Measurements from ENCODE around the gene CDR2L. TPM values are rescaled to one million over a fixed set of nuclear protein-coding genes. Genes with fewer than 3 reads are reported as not detected.
"Not testable (repeated sequence)": the region's sequence is repeated elsewhere in the genome, so short reads cannot be mapped to it uniquely, and the experiment has no call there.

Gene CDR2L
- total RNA-seq, 1 experiment from 2014 or later: 3.8 TPM

DNA sequence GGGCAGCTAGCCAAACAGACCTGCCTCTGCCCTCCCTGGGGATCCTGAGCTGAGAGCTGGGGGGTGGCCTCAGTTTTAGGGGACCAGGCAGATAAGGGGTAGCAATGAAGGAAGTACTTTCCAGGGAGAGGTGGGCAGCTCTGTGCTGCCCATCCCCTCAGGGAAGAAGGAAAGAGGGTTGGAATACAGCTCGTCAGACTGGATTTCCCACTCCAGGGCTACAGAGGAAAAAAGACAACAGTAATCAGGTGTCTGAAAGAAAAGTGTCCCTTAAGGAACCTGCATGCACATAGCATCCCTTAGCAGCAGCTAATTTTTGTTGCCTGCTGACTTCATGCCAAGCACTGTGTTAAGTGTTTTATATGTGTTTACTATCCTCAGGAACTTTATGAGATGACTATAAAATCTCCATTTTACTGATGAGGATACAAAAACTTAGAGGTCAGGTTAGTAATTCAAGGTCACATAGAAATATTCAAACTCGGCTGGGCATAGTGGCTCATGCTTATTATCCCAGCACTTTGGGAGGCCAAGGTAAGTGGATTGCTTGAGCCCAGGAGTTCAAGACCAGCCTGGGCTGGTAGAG lies 21.8 kb downstream of the CDR2L start:
- no peak for DNase-seq (ENCODE audit: low read depth)

DNA sequence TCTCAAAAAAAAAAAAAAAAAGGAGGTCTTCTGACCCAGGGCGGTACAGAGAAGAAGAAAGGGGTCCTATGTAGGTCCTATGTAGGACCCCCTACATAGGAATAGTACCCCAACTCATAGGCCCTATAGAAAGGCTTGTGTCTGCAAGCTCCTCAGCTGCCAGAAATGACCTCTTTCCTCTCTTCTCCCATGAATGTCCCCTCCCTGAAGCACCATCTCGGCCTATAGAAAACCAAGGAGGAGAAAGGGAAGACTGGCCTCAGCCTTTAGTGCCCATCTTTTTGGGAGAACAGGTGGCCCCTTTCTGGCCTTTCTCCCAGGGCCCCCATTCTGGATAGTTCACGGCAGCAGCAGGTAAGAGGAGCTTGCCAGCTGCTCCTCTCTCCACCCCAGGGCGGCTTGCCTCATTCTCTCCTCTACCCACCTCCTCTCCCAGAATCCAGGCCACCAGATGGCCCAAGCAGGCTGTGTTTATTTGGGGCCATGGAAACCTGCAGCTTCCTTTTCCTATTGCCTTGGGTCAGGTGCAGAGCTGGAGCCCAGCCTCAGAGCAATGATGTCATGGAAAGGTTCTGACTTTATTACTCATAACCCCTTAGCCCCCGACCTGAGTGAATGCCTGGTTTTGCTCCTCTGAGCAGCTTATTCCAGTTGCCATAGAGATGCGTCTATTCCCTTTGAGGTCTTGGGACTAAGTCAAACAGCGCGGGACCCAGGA lies 23.4 kb downstream of the CDR2L start:
- DNase-seq (ENCODE audit: low read depth): peak; percentile 50

- DNase-seq (ENCODE audit: low read depth): no peak
These were observed 24.1 kb downstream of the CDR2L start for GRCh38 chr17:75011401-75012095.

- no peak for DNase-seq (ENCODE audit: low read depth)
These were observed 24.6 kb downstream of the CDR2L start for GRCh38 chr17:75012096-75012345.

GRCh38 chr17:75012346-75013091 lies 25.1 kb downstream of the CDR2L start, which contains the start of gene MRPL58:
TSS of gene MRPL58 (plus strand) at chr17:75012670. CDS start at chr17:75012687, 17 bp downstream.
- peak; percentile 89 for DNase-seq (ENCODE audit: low read depth)

DNA sequence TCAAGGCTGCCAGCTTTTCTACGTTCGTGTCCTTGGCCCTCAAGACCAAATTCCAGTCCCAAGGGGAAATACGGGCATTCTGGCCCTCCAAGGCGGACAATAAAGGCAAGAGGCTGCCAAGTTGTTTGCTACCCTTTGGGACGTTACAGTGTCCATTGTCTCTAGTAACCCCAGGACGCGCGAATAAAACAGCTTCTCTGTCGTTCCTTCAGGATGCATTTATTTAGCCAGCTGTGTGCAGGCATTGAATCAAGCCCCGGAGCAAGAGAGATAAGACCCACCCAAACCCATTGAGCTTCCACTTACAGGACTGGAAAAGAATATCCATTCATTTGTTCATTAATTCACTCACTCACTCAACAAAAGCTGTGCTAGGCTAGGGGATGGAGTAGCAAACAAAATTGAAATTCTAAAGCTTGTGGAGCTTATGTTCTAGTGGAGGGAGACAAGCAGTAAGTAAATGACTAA lies 25.7 kb downstream of the CDR2L start:
- DNase-seq (ENCODE audit: low read depth): no peak

GRCh38 chr17:75019146-75019545 lies 31.7 kb downstream of the CDR2L start:
- DNase-seq (ENCODE audit: low read depth): no peak

DNA sequence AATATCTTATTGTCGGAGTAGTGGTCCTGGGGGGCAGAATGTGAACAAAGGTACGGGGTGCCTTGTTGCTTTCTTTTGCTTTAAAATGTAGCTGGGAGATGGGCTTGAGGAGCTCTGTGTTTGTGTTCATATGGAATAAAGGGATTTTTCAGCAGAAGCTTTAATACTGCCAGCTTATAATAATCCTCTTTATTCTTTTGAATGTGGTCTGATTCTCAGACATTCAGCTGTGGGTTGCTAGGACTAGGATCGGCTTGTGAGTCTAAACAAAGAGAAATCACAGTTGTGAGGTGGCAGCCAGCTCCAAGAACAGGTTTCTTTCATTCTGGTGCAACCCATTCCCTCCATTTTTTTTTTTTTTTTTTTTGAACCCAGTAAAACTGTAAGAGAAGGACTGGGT lies 32.3 kb downstream of the CDR2L start:
- DNase-seq (ENCODE audit: low read depth): no peak

GRCh38 chr17:75020331-75021110 lies 33.1 kb downstream of the CDR2L start:
- DNase-seq (ENCODE audit: low read depth): no peak

DNA sequence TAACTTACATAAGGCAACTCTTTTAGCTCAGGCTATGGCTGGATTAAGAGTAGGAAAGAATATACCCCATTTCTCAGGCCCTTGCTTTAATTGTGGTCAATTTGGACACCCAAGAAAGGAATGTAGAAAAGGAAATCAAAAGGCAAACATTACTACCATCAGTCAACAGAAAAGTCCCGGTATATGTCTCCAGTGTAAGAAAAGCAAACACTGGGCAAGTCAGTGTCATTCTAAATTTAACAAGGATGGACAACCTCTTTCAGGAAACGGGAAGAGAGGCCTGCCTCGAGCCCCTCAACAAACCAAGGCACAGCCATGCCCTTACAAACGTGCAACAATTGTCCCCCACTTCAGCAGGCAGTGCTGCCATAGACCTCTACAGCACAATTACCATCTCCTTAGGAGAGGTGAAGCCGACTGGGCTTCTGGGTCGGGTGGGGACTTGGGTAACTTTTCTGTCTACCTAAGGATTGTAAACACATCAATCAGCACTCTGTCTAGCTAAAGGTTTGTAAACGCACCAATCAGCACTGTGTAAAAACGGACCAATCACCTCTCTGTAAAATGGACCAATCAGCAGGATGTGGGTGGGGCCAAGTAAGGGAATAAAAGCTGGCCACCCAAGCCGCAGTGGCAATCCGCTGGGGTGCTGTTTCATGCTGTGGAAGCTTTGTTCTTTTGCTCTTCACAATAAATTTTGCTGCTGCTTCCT lies 37.4 kb downstream of the CDR2L start:
- no peak for DNase-seq (ENCODE audit: low read depth)

- DNase-seq (ENCODE audit: low read depth): not testable (repeated sequence)
These were observed 37.9 kb downstream of the CDR2L start for GRCh38 chr17:75025398-75025734.

DNA sequence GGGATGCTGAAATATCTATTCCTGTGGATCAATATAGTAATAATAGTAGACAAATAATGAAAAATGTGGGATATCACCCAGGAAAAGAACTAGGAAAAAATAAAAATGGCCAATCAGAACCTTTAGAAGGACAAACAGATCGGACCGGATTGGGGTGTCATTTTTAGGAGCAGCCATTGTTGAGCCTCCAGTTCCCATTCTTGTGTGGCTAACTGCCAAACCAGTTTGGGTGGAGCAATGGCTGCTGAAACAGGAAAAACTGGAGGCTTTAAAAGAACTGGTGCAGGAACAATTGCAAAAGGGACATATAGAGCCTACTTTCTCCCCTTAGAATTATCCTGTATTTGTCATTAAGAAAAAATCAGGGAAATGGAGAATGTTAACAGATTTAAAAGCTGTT lies 39.2 kb downstream of the CDR2L start:
- not testable (repeated sequence) for DNase-seq (ENCODE audit: low read depth)

GRCh38 chr17:75030161-75030560 lies 42.7 kb downstream of the CDR2L start:
- no peak for DNase-seq (ENCODE audit: low read depth)

- peak; percentile 79 for DNase-seq (ENCODE audit: low read depth)
These were observed 44.7 kb downstream of the CDR2L start for GRCh38 chr17:75031972-75032719.

DNA sequence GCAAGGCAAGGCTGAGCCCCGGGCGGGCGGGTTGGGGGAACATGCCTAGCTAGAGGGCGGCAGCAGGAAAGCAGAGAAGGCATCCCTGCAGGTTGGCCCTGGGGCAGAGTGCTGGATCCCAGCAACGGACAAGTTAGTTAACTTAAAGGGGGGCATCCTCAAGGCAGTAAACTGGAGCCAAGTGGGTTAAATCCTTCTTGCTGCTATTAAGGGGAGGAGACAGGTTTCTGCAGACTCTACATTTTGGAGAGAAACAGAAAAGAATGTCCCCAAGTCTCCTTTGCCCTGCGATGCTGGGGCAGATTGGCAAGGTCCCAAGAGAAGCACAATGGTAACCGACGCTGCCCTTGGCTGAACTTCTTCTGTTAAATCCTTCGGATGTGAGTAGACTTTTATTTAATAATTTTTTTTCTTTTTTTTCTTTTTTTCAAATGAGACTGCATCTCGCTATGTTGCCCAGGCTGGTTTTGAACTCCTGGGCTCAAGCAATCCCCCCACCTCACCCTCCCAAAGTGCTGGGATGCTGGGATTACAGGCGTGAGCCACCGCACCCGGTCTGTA lies 45.4 kb downstream of the CDR2L start:
- peak; percentile 39 for DNase-seq (ENCODE audit: low read depth)

GRCh38 chr17:75033346-75034235 lies 46.2 kb downstream of the CDR2L start:
- peak; percentile 95 for DNase-seq (ENCODE audit: low read depth)

- peak; percentile 90 for DNase-seq (ENCODE audit: low read depth)
These were observed 46.9 kb downstream of the CDR2L start for GRCh38 chr17:75034236-75034908.

Measured in HT1080 (cell line).